Activated CD8-positive, alpha-beta memory T cell treated with anti-CD3 and anti-CD28 coated beads for 48 hours (primary cell): ENCODE results near the gene ZNF219.

ENCODE experiments used
- DNase-seq, 3 experiments: peaks; one replicate each; pipeline ENCODE4 v3.0.0-alpha.2; 2020; ENCODE audit warnings: low read depth in 2 of 3, low spot score in 2 of 3

The ZNF219 gene

GRCh38 chr14:21098076-21098891 lies at the start of gene ZNF219:
ZNF219 (minus strand) TSS chr14:21098655; CDS start chr14:21093591, 5,064 bp downstream.
- DNase-seq: no peak

GRCh38 chr14:21145437-21145836 lies 47.0 kb upstream of the ZNF219 start:
- DNase-seq: no peak

- no peak for DNase-seq
These were observed 43.9 kb upstream of the ZNF219 start for GRCh38 chr14:21142357-21142756.

GRCh38 chr14:21136024-21136423 lies 37.6 kb upstream of the ZNF219 start:
- no peak for DNase-seq

GRCh38 chr14:21133901-21134300 lies 35.4 kb upstream of the ZNF219 start:
- DNase-seq: no peak

GRCh38 chr14:21123429-21123828 lies 25.0 kb upstream of the ZNF219 start:
- DNase-seq: no peak

GRCh38 chr14:21121122-21121521 lies 22.7 kb upstream of the ZNF219 start:
- DNase-seq: no peak

GRCh38 chr14:21120686-21121085 lies 22.2 kb upstream of the ZNF219 start:
- no peak for DNase-seq

GRCh38 chr14:21118933-21119332 lies 20.5 kb upstream of the ZNF219 start:
- DNase-seq: no peak

- no peak for DNase-seq
These were observed 14.9 kb upstream of the ZNF219 start for GRCh38 chr14:21113369-21113768.

- DNase-seq: no peak
These were observed 13.8 kb upstream of the ZNF219 start for GRCh38 chr14:21112255-21112654.

- DNase-seq: no peak
These were observed 11.1 kb upstream of the ZNF219 start for GRCh38 chr14:21109377-21110138.

GRCh38 chr14:21108791-21109190 lies 10.3 kb upstream of the ZNF219 start:
- no peak for DNase-seq

GRCh38 chr14:21107283-21107800 lies 8.9 kb upstream of the ZNF219 start:
- DNase-seq: no peak

- DNase-seq: peak in 1 of 3 experiments; percentile 45
These were observed 8.2 kb upstream of the ZNF219 start for GRCh38 chr14:21106498-21107282.

- DNase-seq: no peak
These were observed 7.7 kb upstream of the ZNF219 start for GRCh38 chr14:21106176-21106497.

- no peak for DNase-seq
These were observed 6.6 kb upstream of the ZNF219 start for GRCh38 chr14:21105095-21105494.

GRCh38 chr14:21104448-21105060 lies 6.1 kb upstream of the ZNF219 start:
- DNase-seq: no peak

GRCh38 chr14:21103710-21104447 lies 5.4 kb upstream of the ZNF219 start:
- DNase-seq: peak; percentile 83 to 93 (median 86)

GRCh38 chr14:21103411-21103709 lies 4.9 kb upstream of the ZNF219 start:
- no peak for DNase-seq
